Right lobe of liver (tissue), 6 donors: ENCODE data around the gene APP. TPM values are rescaled to one million over a fixed set of nuclear protein-coding genes. Genes with fewer than 3 reads are reported as not detected.

Source experiments
- ATAC-seq, 4 donors: fragments of 200-7000 bp; cut with Tn5 transposase; one replicate each; pipeline ENCODE4 v1.9.1; 2020; ENCODE audit warnings: mild to moderate bottlenecking in 4 of 4, moderate library complexity in 4 of 4
- DNase-seq, 3 donors: peaks; one replicate each; pipeline ENCODE4 v3.0.0-alpha.2; 2020
- H3K27ac ChIP-seq, 3 donors: fragments of 200-600 bp; one replicate each; pipeline ENCODE4 v1.8.0; 2022
- H3K27me3 ChIP-seq, 2 donors: fragments of 200-600 bp; one replicate each; pipeline ENCODE4 v1.8.0; 2022
- H3K36me3 ChIP-seq, 4 donors: fragments of 200-600 bp; sonication (generic) in 1 of 4; one replicate each; pipeline versions ENCODE4 v1.5.1 to v1.8.0; 2017 to 2022; ENCODE audit warnings: control low read depth in 1 of 4
- H3K4me1 ChIP-seq, 4 donors: fragments of 200-600 bp; sonication (generic) in 1 of 4; one replicate each; pipeline versions ENCODE4 v1.5.1 to v1.8.0; 2017 to 2022; ENCODE audit warnings: control low read depth in 1 of 4
- H3K4me3 ChIP-seq, 3 donors: fragments of 200-600 bp; one replicate each; pipeline ENCODE4 v1.8.0; 2022
- H3K9me3 ChIP-seq, 4 donors: fragments of 200-600 bp; sonication (generic) in 1 of 4; one replicate each; pipeline versions ENCODE4 v1.5.1 to v1.8.0; 2017 to 2022; ENCODE audit warnings: control low read depth in 1 of 4
- POLR2A ChIP-seq: fragments of 450-650 bp; IDR thresholded peaks from one replicate; pipeline ENCODE4 v1.6.1; 2017; ENCODE audit warnings: antibody characterized with exemption, mild to moderate bottlenecking
- WGBS: methylation state at CpG from one replicate; pipeline ENCODE4 v1.1.6; 2018; ENCODE audit warnings: low coverage, low lambda C conversion rate; ENCODE audit not compliant: insufficient coverage; ENCODE audit errors: missing lambda C conversion rate; 5-methylcytosine and 5-hydroxymethylcytosine counted together
- intact Hi-C, 2 donors: fragments of 100-400 bp; cut with DNase I; formaldehyde crosslinking; loops; one replicate each; pipeline versions ENCODE4 v1.11.2 to v1.14.1; 2022
- total RNA-seq, 6 experiments: library from RNA; depleted of rRNA in 2 of 6; stranded (reverse); fragments of >200 nt in 2 of 6; fragmentation: NEBNext Ultra II Directional in 3 of 6; extraction: Animal tissue kit (Norgen Biotek cat#: 25700) in 3 of 6; gene quantifications; one replicate each; pipeline versions ENCODE4 v1.1.0 to v1.2.4, GENCODE V29; 2016 to 2023
- TF ChIP-seq, protein P1 (sequence below), 4 donors: fragments of 200-600 bp in 3 of 4; fragments of 450-650 bp in 1 of 4; IDR thresholded peaks; one replicate each; pipeline versions ENCODE4 v1.5.1 to v1.8.0; 2016 to 2022; ENCODE audit warnings: antibody characterized with exemption in 4 of 4, mild to moderate bottlenecking in 2 of 4
- donor health status: DM: no; HTN: yes; CAD: no.
- donor health status: DM: no; HTN: no; CAD: no.
- donor health status: DM: no; HTN: no; CAD: no.
- donor health status: DM: no; HTN: yes; CAD: no.
- donor health status: DM: no; HTN: yes; CAD: no.

Gene APP
- total RNA-seq, 6 experiments from 2014 or later: 127 to 262 (median 208) TPM

DNA sequence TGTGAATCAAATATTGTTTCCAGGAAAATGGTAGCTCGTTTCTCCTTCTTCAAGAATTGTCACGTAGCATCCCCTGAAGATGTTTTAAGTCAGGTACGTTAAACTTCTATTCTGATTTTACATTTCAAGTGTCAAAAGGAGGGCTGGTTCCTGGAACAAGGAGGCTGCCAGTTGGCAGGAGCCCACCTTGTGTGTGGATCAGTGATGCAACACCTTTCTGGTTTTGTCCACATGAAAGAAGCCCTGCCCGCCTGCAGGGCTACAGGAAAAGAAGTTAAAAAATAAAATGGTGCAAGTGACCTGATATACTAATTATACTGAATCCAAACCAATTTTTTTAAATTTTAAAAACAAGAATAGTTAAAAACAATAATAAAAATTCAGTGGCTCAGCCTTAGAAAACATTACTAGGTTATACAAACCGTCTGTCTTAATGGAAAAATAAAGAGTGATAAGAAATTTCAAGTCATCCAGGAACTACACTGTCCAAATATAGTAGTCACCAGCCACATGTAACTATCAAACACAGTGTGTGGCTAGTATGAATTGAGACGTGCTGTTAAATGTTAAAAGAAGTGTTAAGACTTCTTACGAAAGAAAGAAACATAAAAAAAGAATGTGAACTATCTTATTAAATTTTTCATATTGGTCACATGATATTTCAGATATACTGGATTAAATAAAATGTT lies 123.1 kb downstream of the APP start:
- Histone ChIP-seq H3K36me3 (peaks cover 0 to 24% (median 1%) of the 10 kb centered on the region in 4 donors), H3K27ac (peak overlapping the region in 1 of 3 donors; percentile 38), H3K27me3 (no peaks in the 10 kb centered on the region), H3K9me3 (no peaks in the 10 kb centered on the region), H3K4me3 (no peak overlapping the region), H3K4me1 (peaks cover 0 to 6% (median 0%) of the 10 kb centered on the region in 4 donors)
- DNase-seq (peak in 2 of 3 donors; percentile 43 to 63), ATAC-seq (peak; percentile 43 to 79 (median 72))
- 71% methylated on average over 7 of the region's 7 CpGs for WGBS
- intact Hi-C loops: no loop called here
- TF ChIP-seq, protein P1, sequence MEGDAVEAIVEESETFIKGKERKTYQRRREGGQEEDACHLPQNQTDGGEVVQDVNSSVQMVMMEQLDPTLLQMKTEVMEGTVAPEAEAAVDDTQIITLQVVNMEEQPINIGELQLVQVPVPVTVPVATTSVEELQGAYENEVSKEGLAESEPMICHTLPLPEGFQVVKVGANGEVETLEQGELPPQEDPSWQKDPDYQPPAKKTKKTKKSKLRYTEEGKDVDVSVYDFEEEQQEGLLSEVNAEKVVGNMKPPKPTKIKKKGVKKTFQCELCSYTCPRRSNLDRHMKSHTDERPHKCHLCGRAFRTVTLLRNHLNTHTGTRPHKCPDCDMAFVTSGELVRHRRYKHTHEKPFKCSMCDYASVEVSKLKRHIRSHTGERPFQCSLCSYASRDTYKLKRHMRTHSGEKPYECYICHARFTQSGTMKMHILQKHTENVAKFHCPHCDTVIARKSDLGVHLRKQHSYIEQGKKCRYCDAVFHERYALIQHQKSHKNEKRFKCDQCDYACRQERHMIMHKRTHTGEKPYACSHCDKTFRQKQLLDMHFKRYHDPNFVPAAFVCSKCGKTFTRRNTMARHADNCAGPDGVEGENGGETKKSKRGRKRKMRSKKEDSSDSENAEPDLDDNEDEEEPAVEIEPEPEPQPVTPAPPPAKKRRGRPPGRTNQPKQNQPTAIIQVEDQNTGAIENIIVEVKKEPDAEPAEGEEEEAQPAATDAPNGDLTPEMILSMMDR (IDR thresholded peaks at IDR 0.05): no peak
- no peak for TF ChIP-seq POLR2A

DNA sequence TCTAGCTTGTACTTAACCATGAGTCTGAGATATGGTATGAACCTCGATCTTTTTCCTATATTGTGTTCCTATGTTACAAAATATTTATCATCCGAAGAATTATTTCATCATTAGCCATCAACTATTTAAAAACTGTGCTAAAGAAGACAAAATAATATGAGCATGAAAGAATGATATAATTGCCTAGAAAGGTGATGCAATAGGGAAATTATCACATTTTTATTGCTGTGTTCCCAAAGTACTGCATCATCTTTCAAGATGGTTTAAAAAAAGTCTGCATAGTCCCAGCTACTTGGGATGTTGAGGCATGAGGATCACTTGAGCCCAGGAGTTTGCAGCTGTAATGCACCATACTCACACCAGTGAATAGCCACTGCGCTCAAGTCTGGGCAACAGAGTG lies 126.7 kb downstream of the APP start:
- H3K27ac ChIP-seq: no peak overlapping the region
- intact Hi-C loops: no loop called here
- H3K36me3 ChIP-seq: peaks cover 0 to 3% (median 0%) of the 10 kb centered on the region in 4 donors
- WGBS: 76% methylated on average over 3 of the region's 3 CpGs
- no peak for DNase-seq
- H3K9me3 ChIP-seq: no peaks in the 10 kb centered on the region
- H3K4me3 ChIP-seq: no peak overlapping the region
- peaks cover 0 to 6% (median 3%) of the 10 kb centered on the region in 4 donors for H3K4me1 ChIP-seq
- TF ChIP-seq POLR2A: no peak
- TF ChIP-seq, protein P1 (IDR thresholded peaks at IDR 0.05): no peak
- no peak for ATAC-seq
- H3K27me3 ChIP-seq: no peaks in the 10 kb centered on the region

DNA sequence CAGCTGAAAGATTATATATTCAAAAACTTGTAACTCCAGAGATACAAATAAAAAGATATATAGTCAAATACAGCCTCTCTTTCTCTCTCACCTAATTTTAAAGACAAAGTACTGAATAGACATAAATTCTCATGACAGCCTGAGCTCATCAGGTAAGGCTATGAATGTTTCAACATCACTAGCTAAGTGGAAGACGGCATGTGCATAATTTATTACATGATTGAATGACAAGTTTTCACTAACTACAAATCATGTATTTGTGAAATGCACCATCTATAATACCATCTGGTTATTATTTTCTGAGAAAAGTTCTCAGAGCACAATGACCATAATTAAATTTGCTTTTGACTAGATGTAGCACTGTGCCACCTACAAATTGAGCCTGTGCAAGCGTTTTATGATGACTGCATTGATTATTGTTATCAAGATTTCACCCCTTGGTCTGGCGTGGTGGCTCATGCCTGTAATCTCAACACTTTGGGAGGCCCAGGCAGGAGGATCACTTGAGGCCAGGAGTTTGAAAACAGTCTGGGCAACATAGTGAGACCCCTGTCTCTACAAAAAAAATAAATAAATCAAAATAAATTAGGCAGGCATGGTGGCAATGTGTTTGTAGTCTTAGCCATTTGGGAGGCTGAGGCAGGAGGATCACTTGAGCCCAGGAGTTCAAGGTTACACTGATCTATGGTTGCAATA lies 128.2 kb downstream of the APP start:
- Histone ChIP-seq H3K27ac (no peak overlapping the region), H3K36me3 (peaks cover 0 to 2% (median 0%) of the 10 kb centered on the region in 4 donors), H3K4me1 (peaks cover 0 to 6% (median 0%) of the 10 kb centered on the region in 4 donors), H3K9me3 (no peaks in the 10 kb centered on the region), H3K4me3 (no peak overlapping the region), H3K27me3 (no peaks in the 10 kb centered on the region)
- no peak for TF ChIP-seq POLR2A
- TF ChIP-seq, protein P1 (IDR thresholded peaks at IDR 0.05): no peak
- DNase-seq (no peak), ATAC-seq (no peak)
- intact Hi-C loops: no loop called here
- WGBS: 89% methylated on average over 3 of the region's 3 CpGs

DNA sequence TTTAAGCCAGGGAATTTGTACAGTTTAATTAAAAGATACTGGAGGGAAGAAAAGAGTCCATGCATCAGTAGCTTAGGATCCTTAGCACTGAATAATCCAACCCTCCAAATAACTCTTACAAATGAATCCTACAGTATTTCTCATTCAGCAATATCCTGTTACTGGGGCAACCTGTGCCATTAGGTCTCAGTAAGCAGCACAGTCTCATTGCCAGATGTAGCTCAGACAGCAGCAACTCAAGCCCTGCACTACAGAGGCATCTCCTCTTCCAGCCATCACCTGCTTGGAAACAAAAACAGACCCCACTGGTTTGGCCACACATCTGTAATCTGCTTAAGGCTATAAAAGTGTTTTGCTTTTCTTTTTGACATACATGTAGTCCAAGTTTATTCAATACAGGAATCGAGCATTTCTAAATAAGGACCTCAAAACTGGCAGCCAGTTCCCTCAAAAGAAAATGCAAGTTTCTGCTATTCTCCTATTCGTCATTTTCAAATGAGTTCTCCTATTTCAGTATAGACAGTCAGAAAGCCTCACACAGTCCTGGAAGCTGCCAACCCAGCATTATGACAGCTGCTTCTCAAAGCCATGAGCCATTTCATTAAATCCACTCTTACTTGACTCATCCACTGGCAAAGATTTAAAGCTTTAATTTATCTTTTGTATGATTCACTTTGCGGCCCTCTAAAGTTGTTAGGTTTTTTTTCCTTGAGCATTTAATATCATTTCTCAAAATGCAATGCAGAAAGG lies 129.0 kb downstream of the APP start:
- ATAC-seq (no peak), DNase-seq (no peak)
- Histone ChIP-seq H3K27ac (no peak overlapping the region), H3K4me3 (no peak overlapping the region), H3K9me3 (no peaks in the 10 kb centered on the region), H3K36me3 (peaks cover 0 to 3% (median 0%) of the 10 kb centered on the region in 4 donors), H3K4me1 (peaks cover 0 to 6% (median 0%) of the 10 kb centered on the region in 4 donors), H3K27me3 (no peaks in the 10 kb centered on the region)
- intact Hi-C loops: no loop called here
- WGBS: 76% methylated on average over 3 of the region's 3 CpGs
- TF ChIP-seq, protein P1 (IDR thresholded peaks at IDR 0.05): no peak
- TF ChIP-seq POLR2A: no peak
